ENCODE measurements around the gene C10orf95. TPM values are rescaled to one million over a fixed set of nuclear protein-coding genes. Genes with fewer than 3 reads are reported as not detected.
"Not testable (repeated sequence)": the region's sequence is repeated elsewhere in the genome, so short reads cannot be mapped to it uniquely, and the experiment has no call there.

C10orf95 gene
- total RNA-seq, 1 donor from 2014 or later: 10.3 TPM

DNA sequence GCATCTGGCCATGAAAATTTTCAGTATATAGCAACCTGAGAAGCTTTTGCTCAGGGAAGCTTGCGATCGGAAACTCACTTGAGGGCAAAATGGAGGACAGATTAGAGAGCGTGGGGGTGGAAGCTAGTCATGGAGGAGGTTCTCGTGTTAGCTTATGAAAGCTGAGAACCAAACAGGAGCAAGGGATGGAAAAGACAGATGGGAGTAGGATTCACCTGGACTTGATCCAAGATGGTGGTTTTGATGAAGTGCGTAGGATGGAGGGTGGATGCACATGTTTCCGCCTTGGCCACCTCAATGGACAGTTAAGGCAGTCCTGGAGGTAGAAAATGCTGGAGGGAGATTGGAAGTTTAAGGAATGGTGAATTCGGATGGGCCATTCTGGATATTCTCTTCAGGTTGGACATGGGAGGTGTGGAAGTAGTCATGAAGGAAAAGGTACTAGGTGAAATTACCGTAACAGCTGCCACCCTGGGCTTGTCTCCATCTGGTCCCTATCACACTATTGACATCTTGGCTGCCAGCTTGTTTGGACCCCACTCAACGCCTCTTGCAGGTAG lies 6.3 kb upstream of the C10orf95 start:
- no peak overlapping the region for H3K4me3 ChIP-seq (ENCODE audit: low read depth, low read length)
- TF ChIP-seq, protein P1, sequence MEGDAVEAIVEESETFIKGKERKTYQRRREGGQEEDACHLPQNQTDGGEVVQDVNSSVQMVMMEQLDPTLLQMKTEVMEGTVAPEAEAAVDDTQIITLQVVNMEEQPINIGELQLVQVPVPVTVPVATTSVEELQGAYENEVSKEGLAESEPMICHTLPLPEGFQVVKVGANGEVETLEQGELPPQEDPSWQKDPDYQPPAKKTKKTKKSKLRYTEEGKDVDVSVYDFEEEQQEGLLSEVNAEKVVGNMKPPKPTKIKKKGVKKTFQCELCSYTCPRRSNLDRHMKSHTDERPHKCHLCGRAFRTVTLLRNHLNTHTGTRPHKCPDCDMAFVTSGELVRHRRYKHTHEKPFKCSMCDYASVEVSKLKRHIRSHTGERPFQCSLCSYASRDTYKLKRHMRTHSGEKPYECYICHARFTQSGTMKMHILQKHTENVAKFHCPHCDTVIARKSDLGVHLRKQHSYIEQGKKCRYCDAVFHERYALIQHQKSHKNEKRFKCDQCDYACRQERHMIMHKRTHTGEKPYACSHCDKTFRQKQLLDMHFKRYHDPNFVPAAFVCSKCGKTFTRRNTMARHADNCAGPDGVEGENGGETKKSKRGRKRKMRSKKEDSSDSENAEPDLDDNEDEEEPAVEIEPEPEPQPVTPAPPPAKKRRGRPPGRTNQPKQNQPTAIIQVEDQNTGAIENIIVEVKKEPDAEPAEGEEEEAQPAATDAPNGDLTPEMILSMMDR (conservative IDR thresholded peaks at IDR 0.05; ENCODE audit: low read depth, low read length): no peak
- DNase-seq (ENCODE audit: low read depth): no peak

DNA sequence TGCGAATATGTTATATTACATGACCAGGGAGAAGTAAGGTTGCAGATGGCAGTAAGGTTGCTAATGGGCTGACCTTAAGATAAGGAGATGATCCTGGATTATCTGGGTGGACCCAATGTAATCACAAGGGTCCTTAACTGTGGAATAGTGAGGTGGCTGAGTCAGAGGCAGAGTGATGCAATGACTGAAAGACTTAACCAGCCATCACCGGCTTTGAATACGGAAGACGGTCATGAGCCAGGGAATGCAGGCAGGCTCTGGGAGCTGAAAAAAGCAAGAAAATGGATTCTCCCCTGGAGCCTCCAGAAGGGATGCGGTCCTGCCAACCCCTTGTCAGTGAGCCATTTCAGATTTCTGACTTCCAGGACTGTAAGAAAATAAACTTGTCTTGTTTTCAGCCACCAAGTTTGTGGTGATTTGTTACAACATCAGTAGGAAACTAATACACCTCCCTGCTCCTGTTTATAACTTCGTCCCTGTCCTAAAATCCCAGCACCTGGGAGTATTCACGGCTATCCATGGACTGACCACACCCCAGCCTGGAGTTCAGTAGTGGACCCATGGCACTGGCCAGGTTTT lies 4.6 kb upstream of the C10orf95 start:
- peak; percentile 67 for DNase-seq (ENCODE audit: low read depth)
- TF ChIP-seq, protein P1 (conservative IDR thresholded peaks at IDR 0.05; ENCODE audit: low read depth, low read length): no peak
- no peak overlapping the region for H3K4me3 ChIP-seq (ENCODE audit: low read depth, low read length)

DNA sequence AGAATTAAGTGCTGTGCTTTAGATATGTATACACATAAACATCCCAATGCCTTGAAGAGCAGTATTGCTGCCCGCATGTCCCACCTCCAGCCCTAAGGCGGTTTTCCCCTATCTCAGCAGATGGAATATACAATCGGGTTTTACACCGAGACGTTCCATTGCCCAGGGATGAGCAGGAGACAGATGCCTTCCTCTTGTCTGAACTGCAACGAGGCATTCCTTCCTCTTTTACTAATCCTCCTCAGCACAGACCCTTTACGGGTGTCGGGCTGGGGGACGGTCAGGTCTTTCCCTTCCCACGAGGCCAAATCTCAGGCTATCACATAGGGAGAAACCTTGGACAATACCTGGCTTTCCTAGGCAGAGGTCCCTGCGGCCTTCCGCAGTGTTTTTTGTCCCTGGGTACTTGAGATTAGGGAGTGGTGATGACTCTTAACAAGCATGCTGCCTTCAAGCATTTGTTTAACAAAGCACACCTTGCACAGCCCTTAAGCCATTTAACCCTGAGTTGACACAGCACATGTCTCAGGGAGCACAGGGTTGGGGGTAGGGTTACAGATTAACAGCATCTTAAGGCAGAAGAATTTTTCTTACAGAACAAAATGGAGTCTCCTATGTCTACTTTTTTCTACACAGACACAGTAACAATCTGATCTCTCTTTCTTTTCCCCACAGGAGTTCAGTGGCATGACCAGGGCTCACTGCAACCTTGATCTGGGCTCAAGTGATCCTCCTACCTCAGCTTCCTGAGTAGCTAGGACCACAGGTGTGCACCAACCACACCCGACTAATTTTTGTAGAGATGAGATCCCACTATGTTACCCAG lies 3.5 kb upstream of the C10orf95 start:
- not testable (repeated sequence) for DNase-seq (ENCODE audit: low read depth); H3K4me3 ChIP-seq (ENCODE audit: low read depth, low read length)

DNA sequence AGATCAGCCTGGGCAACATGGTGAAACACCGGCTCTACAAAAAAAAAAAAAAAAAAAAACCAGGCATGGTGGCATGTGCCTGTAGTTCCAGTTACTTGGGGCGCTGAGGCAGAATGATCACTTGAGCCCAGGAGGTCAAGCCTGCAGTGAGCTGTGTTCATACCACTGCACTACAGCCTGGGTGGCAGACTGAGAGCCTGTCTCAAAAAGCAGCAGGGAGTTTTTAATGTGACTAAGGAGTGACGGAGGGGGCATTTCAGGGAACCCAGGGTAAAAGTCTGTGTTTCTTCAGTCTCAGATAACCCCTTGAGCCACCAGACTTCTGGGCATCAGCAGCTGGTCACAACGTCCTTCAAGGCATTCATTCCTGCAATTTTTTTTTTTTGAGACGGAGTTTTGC lies 2.2 kb upstream of the C10orf95 start:
- TF ChIP-seq, protein P1 (conservative IDR thresholded peaks at IDR 0.05; ENCODE audit: low read depth, low read length): no peak
- DNase-seq (ENCODE audit: low read depth): no peak
- H3K4me3 ChIP-seq (ENCODE audit: low read depth, low read length): no peak overlapping the region

DNA sequence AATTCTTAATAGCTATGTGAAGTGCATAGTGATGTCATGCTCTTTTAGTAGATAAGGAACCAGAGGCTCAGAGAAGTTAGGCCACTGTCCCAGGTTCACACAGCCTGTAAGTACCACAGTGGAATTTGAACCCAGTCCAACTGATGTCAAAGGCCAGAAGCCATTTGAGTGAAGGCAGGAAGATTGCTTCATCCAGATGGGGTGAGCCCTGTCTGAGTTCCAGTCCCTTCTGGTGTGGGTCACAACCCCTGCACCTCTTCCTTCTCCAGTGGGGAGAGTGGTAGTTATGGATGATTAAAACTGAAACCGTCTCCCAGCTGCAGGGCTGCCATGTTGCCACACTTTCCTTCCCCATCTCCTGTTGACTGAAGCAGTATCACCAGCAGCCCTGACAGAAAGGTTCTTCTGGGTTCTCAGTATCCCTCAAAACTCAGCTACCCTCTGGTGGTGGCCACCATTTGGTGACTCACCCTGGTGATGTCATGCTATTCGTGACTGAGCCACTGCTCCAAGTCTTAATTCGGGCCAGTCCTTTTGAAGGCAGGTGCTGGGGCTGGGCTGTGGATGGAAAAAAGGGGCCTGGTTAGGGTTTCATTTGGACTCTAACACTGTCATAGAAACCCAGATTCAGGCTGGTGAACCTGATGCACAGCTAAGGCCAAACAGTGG lies 1.5 kb upstream of the C10orf95 start:
- no peak overlapping the region for H3K4me3 ChIP-seq (ENCODE audit: low read depth, low read length)
- TF ChIP-seq, protein P1 (conservative IDR thresholded peaks at IDR 0.05; ENCODE audit: low read depth, low read length): no peak
- DNase-seq (ENCODE audit: low read depth): no peak

DNA sequence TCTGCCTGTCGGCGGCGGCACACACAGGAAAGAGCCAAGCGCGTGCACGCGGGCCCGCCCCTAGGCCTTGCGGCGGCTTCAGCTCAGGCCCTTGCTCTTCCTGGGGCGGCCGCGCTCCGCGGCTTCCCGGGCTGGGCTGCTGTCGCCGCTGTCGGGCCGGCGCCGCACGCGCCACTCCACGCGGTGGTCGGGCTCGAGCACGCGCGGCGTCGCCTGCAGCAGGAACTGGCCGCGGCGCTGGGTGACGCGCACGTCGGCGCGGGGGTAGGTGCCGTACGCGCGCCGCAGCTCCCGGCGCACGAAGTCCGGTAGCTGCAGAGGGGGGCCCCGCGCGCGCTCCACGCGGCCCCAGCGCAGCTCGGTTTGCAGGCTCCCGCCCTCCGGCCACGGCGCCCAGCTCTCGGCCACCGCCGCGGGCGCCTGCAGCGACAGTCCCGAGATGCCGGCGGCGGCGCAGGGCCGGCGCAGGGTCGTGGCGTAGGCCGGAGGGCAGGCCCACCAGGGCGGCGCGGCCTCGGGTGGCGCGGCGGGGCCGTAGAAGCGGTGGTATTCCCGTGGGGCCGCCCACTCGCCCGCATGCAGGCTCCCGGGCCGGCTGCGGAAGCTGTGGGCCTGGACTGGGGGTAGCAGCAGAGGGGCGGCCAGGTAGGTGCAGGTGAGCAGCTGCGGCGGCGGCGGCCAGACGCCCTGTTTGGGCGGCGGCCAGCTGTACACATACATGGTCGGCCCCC lies 804 bp downstream of the C10orf95 start:
- TF ChIP-seq, protein P1 (conservative IDR thresholded peaks at IDR 0.05; ENCODE audit: low read depth, low read length): no peak
- H3K4me3 ChIP-seq (ENCODE audit: low read depth, low read length): peak overlapping the region; percentile 95
- no peak for DNase-seq (ENCODE audit: low read depth)

DNA sequence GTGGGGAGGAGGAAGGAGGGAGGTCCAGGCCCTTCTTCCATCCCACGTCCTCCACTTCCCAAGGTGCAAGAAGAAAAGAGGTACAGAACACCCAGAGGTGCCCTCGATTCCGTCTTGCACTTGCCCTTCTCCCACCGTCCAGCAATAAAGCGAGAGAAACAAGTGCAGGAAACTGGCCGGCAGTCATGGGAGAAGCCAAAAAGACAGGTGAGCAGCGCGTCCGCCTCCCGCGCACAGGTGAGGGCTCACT lies 1.3 kb downstream of the C10orf95 start:
- peak overlapping the region; percentile 95 for H3K4me3 ChIP-seq (ENCODE audit: low read depth, low read length)
- no peak for DNase-seq (ENCODE audit: low read depth)
- TF ChIP-seq, protein P1 (conservative IDR thresholded peaks at IDR 0.05; ENCODE audit: low read depth, low read length): no peak
